KMS-11 (cell line): ENCODE results near the gene ASRGL1.

Experiments used
- H2AFZ ChIP-seq: fragments of 200-600 bp; sonication (generic); 2 replicates; pipeline ENCODE4 v1.6.1; 2016; ENCODE audit warnings: antibody characterized with exemption, mixed run types, low read depth
- H3K27ac ChIP-seq: fragments of 200-600 bp; sonication (generic); 2 replicates; pipeline ENCODE4 v1.6.1; 2016; ENCODE audit warnings: mild to moderate bottlenecking, mixed run types
- H3K27me3 ChIP-seq: fragments of 200-600 bp; sonication (generic); 2 replicates; pipeline ENCODE4 v1.6.1; 2017; ENCODE audit warnings: mild to moderate bottlenecking, low read depth, mixed run types, moderate library complexity; ENCODE audit not compliant: insufficient read depth
- H3K36me3 ChIP-seq: fragments of 200-600 bp; sonication (generic); 2 replicates; pipeline ENCODE4 v1.6.1; 2017; ENCODE audit warnings: mild to moderate bottlenecking, mixed run types; ENCODE audit not compliant: insufficient read depth
- H3K4me1 ChIP-seq: fragments of 200-600 bp; sonication (generic); 2 replicates; pipeline ENCODE4 v1.6.1; 2016; ENCODE audit warnings: mild to moderate bottlenecking, low read depth, mixed run types; ENCODE audit not compliant: poor library complexity, severe bottlenecking
- H3K4me2 ChIP-seq: fragments of 200-600 bp; sonication (generic); 2 replicates; pipeline ENCODE4 v1.7.0; 2016; ENCODE audit warnings: mild to moderate bottlenecking, mixed run types
- H3K4me3 ChIP-seq: fragments of 200-600 bp; sonication (generic); IDR thresholded peaks from 2 replicates; pipeline ENCODE4 v1.6.1; 2017; ENCODE audit warnings: low read depth, low read length, mixed read lengths; ENCODE audit not compliant: insufficient read depth
- H3K79me2 ChIP-seq: fragments of 200-600 bp; sonication (generic); 2 replicates; pipeline ENCODE4 v1.6.1; 2016; ENCODE audit warnings: low read depth, mixed run types; ENCODE audit not compliant: insufficient read depth
- H3K9ac ChIP-seq: fragments of 200-600 bp; sonication (generic); 2 replicates; pipeline ENCODE4 v1.6.1; 2016; ENCODE audit warnings: mild to moderate bottlenecking, mixed run types
- H4K20me1 ChIP-seq: fragments of 200-600 bp; sonication (generic); 2 replicates; pipeline ENCODE4 v1.6.1; 2016; ENCODE audit warnings: mild to moderate bottlenecking, mixed run types; ENCODE audit not compliant: insufficient read depth
- CTCF ChIP-seq: fragments of 200-600 bp; sonication (generic); conservative IDR thresholded peaks from 2 replicates; pipeline ENCODE4 v1.6.1; 2017; ENCODE audit warnings: low read depth, mild to moderate bottlenecking, antibody characterized with exemption, low read length, moderate library complexity, mixed read lengths

The ASRGL1 gene

DNA sequence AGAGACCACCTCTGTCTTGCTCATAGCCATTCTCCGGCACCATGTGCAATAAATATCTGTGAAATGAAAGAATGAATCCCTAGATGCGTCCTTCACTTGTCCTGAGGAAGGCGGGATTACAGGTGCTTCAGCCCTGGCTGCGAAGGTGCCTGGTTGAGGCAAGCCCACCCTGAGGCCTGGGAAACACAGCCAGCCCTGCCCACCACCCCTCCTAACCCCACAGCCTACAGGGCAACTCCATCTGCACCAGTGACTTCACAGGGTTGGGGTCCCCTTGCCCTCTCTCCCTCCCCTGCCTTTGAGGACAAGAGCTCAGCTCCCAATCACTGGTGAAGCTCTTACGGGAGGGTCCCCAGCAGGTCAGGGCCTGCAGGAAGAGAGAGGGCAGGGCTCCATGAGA lies 64.1 kb downstream of the ASRGL1 start:
- H3K36me3 ChIP-seq, result no peaks in the 10 kb centered on the region
- H3K4me3 ChIP-seq, result no peak overlapping the region
- H2AFZ ChIP-seq, result no peak overlapping the region
- no peaks in the 10 kb centered on the region for H3K79me2 ChIP-seq
- no peaks in the 10 kb centered on the region for H4K20me1 ChIP-seq
- no peaks in the 10 kb centered on the region for H3K4me1 ChIP-seq
- no peak for TF ChIP-seq CTCF
- H3K4me2 ChIP-seq, result no peak overlapping the region
- H3K9ac ChIP-seq, result no peak overlapping the region
- no peaks in the 10 kb centered on the region for H3K27me3 ChIP-seq
- H3K27ac ChIP-seq, result no peak overlapping the region

DNA sequence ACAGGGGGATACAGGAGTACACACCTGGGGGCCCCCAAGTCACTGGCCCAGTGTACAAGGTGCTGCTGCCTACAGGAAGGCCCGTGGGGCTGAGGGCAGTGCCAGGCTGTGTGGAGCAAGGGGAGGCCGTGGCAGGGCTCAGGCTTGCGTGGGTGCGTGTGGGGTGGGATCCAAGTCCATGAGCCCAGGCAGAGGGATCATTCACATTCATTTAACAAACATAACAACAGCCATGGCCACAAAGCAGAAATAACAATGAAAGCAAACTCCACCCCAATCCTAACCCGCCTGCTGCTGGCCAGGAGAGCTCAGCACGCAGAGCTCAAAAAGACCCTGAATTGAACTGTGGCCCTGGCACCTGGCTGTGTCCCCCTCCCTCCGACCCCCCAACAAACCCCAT lies 64.6 kb downstream of the ASRGL1 start:
- Histone ChIP-seq H3K27me3 (no peaks in the 10 kb centered on the region), H3K79me2 (no peaks in the 10 kb centered on the region), H2AFZ (no peak overlapping the region), H3K36me3 (no peaks in the 10 kb centered on the region), H3K4me1 (no peaks in the 10 kb centered on the region), H3K4me3 (no peak overlapping the region), H3K27ac (no peak overlapping the region), H3K4me2 (no peak overlapping the region), H3K9ac (no peak overlapping the region), H4K20me1 (no peaks in the 10 kb centered on the region)
- TF ChIP-seq CTCF, result no peak

GRCh38 chr11:62402226-62402959 lies 65.1 kb downstream of the ASRGL1 start:
- H2AFZ ChIP-seq, result no peak overlapping the region
- no peaks in the 10 kb centered on the region for H3K27me3 ChIP-seq
- no peak overlapping the region for H3K9ac ChIP-seq
- H3K27ac ChIP-seq, result no peak overlapping the region
- H4K20me1 ChIP-seq, result no peaks in the 10 kb centered on the region
- H3K79me2 ChIP-seq, result no peaks in the 10 kb centered on the region
- H3K4me1 ChIP-seq, result no peaks in the 10 kb centered on the region
- TF ChIP-seq CTCF, result no peak
- H3K4me2 ChIP-seq, result no peak overlapping the region
- H3K4me3 ChIP-seq, result no peak overlapping the region
- no peaks in the 10 kb centered on the region for H3K36me3 ChIP-seq

- Histone ChIP-seq H3K4me2 (no peak overlapping the region), H2AFZ (no peak overlapping the region), H4K20me1 (no peaks in the 10 kb centered on the region), H3K4me3 (no peak overlapping the region), H3K27me3 (no peaks in the 10 kb centered on the region), H3K27ac (no peak overlapping the region), H3K36me3 (no peaks in the 10 kb centered on the region), H3K9ac (no peak overlapping the region), H3K4me1 (no peaks in the 10 kb centered on the region), H3K79me2 (no peaks in the 10 kb centered on the region)
- TF ChIP-seq CTCF, result no peak
Measured at GRCh38 chr11:62402960-62403730, 65.9 kb downstream of the ASRGL1 start.
